C4-2B (cell line): ENCODE measurements around the gene CAPN13.
A peak's percentile ranks its signal among the peaks of the same experiment; 100 is the strongest.

Experiments used
- H3K27ac ChIP-seq: fragments of 450-650 bp; 2 replicates; pipeline ENCODE4 v1.5.1; 2017
- CTCF ChIP-seq: fragments of 450-650 bp; conservative IDR thresholded peaks from 2 replicates; pipeline ENCODE4 v1.5.1; 2017; ENCODE audit warnings: mild to moderate bottlenecking
- ZFX ChIP-seq: fragments of 450-650 bp; IDR thresholded peaks from 2 replicates; pipeline ENCODE4 v1.6.1; 2017

CAPN13 gene

GRCh38 chr2:30756051-30756719 lies 51.1 kb downstream of the CAPN13 start:
- TF ChIP-seq CTCF (no peak), ZFX (no peak)
- H3K27ac ChIP-seq, result peak overlapping the region; percentile 75

GRCh38 chr2:30753630-30754029 lies 53.6 kb downstream of the CAPN13 start:
- H3K27ac ChIP-seq, result no peak overlapping the region
- TF ChIP-seq ZFX (no peak), CTCF (no peak)

GRCh38 chr2:30752811-30753210 lies 54.4 kb downstream of the CAPN13 start:
- no peak overlapping the region for H3K27ac ChIP-seq

GRCh38 chr2:30747206-30747605 lies 60.0 kb downstream of the CAPN13 start:
- no peak overlapping the region for H3K27ac ChIP-seq
- TF ChIP-seq ZFX, result no peak
- no peak for TF ChIP-seq CTCF

More at GRCh38 chr2:30752811-30753210, 54.4 kb downstream of the CAPN13 start:
- TF ChIP-seq CTCF (no peak), ZFX (no peak)

- no peak overlapping the region for H3K27ac ChIP-seq
- TF ChIP-seq CTCF (no peak), ZFX (no peak)
Measured at GRCh38 chr2:30744823-30745222, 62.4 kb downstream of the CAPN13 start.

- H3K27ac ChIP-seq, result no peak overlapping the region
- TF ChIP-seq CTCF, result no peak
- TF ChIP-seq ZFX, result no peak
Measured at GRCh38 chr2:30741576-30741975, 65.7 kb downstream of the CAPN13 start.

- TF ChIP-seq CTCF (no peak), ZFX (no peak)
- H3K27ac ChIP-seq, result no peak overlapping the region
Measured at GRCh38 chr2:30738141-30738911, 68.9 kb downstream of the CAPN13 start.
